ENCODE measurements around the gene HSD11B1L.
"Not testable (repeated sequence)": the region's sequence is repeated elsewhere in the genome, so short reads cannot be mapped to it uniquely, and the experiment has no call there.

Gene HSD11B1L

GRCh38 chr19:5719961-5720790, 39.3 kb downstream of the HSD11B1L start, which contains the start of the genes CATSPERD and LONP1:
Gene CATSPERD, plus strand, starts transcription at chr19:5720637. Its CDS starts 101 bp downstream, at chr19:5720738.
Gene LONP1, minus strand, starts transcription at chr19:5720146. Its CDS starts 14 bp downstream, at chr19:5720132.
- FAIRE-seq (peak; percentile 98), DNase-seq (ENCODE audit: insufficient read length) (peak; percentile 97)
- peak; percentile 90 for TF ChIP-seq POLR2A (IDR thresholded peaks at IDR 0.05; ENCODE audit: low read depth, low read length)
- TF ChIP-seq TAF1 (IDR thresholded peaks at IDR 0.05; ENCODE audit: borderline replicate concordance, low read depth, low read length) = peak; percentile 78; the same call in 1 of the 2 replicates
- TF ChIP-seq POLR2AphosphoS5 (IDR thresholded peaks at IDR 0.05; ENCODE audit: low read depth, low read length) = peak; percentile 82

GRCh38 chr19:5727453-5728050, 46.7 kb downstream of the HSD11B1L start:
- TF ChIP-seq POLR2AphosphoS5 (IDR thresholded peaks at IDR 0.05; ENCODE audit: low read depth, low read length) = no peak
- TF ChIP-seq POLR2A (IDR thresholded peaks at IDR 0.05; ENCODE audit: low read depth, low read length) = no peak
- no peak for TF ChIP-seq TAF1 (IDR thresholded peaks at IDR 0.05; ENCODE audit: borderline replicate concordance, low read depth, low read length)
- FAIRE-seq = no peak
- no peak for DNase-seq (ENCODE audit: insufficient read length)

GRCh38 chr19:5733172-5733571, 52.3 kb downstream of the HSD11B1L start:
- DNase-seq (ENCODE audit: insufficient read length); FAIRE-seq: not testable (repeated sequence)
